Limb (tissue), 2 donors: ENCODE measurements around the gene COQ8B.

Experiments
- DNase-seq, 2 donors: peaks; one replicate each; pipeline ENCODE4 v3.0.0-alpha.2; 2016; ENCODE audit errors: extremely low spot score in 2 of 2

The COQ8B gene

DNA sequence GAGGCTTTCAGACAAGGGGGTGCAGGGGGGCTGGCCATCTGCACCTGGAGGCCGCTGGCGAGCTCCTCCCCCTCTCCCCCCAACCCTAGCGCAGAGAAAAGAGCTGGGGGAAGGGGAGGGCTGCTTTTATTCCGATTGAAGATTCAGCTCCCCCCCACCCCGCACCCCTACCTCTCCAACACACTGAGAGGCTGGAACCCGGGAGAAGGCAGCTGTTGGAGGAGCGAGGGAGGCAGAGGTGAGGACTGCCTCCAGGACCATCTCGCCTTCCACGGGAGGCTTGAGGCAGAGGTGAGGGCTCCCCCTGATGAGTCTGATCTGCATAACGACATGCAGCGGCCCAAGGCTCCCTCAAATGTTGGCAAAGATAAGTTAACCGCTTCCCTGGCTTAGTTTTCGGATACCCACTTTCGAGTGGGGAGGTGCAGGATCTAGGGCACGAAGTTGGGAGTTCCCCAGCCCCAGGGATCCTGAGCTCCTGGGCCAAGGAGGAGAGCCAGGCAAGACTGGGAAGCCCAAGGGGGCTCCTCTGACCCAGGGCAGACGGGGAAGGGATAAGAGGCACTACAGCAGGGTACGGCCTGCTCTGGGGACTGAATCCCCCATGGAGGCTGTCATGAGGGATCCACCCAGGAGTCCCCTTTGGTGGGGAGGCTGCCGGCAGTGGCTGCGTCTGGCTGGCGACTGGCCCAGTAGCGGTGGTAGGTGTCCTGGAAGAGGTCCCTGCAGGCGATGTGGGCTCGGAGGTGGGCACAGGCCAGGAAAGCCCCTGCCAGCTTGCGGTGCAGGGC lies 25.1 kb downstream of the COQ8B start:
- no peak for DNase-seq

DNA sequence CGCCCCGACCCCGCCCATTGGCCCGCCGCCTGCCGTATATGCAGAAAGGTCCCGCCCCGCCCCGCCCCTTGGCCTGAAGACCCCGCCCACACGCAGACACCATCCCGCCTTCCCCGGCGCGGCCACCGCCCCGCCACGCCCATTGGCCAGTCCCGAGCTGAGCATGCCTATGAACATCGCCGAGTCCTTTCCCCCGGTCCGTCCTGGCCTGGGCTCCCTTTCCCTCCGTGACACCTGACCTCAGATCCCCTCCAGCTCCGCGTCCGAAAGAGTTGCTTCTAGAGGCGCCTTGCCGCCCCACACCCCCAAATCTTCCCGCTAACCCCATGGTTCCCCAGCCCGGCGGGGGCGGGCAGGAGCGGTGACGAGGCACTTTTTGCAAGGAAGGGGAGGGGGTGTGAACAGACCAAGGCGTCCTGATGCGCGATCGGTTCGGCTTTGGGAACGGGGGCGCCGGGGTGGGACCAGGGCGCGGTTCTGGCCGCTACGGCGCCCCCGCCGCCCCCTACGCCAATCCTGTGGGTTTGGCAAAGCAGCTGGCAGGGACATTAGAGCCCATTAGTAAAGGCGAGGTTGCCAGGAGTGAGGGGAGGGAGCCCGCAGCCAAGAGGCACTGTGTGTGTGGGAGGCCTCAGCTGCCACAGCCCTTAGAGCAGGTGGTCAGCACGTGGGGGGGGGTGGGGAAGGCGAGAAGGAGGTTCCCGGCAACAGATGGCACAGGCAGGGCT lies 25.8 kb downstream of the COQ8B start:
- peak; percentile 94 to 99 for DNase-seq

DNA sequence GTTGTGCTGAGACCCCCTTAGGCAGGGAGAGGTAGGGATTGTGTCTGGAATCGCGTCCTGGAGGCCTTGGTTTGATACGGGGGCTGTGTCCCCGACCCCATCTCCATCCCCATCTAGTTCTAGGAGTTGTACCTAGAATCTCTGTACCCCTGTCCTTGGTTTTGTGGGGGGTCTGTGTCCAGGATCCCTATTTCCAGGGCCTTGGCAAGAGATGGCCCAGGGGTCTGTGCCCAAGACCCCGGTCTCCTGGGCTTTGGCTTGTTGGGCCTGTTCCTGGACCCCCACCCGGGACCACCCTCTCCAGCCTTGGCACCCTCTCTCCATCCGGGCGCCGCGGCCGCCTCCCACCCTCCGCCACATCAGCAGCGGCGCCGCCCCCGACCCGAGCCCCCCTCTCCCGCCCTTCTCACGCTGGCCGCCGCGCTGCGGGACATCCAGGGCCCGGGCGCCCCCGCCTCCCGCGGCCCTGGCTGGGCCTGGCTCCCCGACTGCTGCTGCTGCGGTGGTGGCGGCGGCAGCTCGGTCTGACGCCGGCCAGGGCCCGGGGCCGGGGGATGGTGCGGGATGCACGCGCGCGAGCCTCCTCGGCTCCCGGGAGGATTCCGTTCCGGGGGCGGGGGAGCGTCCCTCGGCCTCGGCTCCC lies 26.5 kb downstream of the COQ8B start, which contains the start of gene NUMBL:
Gene NUMBL, minus strand, starts transcription at position 602 of the 643 bp plus-strand sequence. Its CDS starts 168 bp downstream, at position 434.
- DNase-seq: no peak

DNA sequence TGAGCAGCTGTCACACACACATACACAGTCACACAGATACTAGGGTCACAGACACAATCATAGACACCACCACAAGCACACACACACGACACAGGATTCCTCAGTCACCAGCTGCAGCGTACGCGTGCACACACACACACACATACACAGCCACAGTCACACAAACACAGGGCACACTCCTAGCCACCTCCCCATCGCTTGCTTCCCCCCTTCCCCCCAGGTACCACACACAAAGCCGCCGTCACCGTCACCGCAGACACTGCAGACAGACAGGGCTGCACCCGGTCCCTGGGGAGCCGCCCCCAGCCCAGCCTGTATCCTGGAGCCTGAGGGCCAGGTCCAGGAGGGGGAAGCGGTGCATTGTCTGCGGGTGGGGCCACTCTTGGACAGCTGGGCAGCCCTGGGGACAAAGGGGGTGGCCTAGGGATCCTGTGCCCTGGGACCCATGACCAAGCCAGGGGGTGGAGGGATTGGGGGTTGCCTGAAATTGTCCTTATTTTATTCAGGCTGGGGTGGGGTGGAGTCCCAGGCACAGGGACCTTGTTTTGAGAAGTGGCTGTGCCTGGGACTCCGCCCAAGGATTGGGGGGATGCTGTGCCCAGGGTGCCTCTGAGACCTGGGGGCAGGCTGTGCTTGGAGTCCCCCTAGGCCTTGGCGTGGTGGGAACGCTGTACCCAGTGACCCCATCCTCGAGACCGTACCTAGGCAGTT lies 27.2 kb downstream of the COQ8B start:
- DNase-seq: peak in 1 of 2 donors; percentile 66

DNA sequence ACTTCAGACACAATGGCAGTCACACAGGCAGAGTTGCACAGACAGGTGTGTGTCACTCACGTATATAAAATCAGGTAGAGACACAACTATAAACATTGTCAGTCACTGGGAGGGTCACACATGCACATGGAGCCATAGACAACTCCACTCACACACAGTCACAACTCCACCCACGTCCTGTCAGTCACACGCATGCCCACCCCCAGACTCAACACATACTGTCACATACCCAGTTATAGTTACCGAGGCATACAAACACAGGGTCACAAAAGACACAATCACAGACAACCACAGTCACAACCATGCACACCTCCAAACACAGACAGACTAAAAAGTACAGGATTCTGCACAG lies 27.7 kb downstream of the COQ8B start:
- DNase-seq: no peak

DNA sequence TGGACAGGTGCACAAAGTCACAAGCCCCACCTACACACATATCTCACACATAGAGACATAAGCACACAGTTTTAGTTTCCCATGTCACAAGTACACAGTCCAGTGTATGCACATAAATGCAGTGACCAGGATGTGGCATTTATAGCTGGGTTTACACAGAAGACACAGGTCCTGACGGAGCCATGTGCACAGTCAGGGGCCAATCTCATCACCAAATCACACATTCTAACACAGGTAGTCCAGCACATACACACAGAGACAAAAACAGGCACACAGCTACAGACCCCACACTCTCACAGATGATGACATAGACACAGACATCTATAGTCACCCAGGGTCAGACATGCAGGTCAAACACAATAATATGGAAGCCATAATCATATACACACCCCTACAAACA lies 28.4 kb downstream of the COQ8B start:
- no peak for DNase-seq

DNA sequence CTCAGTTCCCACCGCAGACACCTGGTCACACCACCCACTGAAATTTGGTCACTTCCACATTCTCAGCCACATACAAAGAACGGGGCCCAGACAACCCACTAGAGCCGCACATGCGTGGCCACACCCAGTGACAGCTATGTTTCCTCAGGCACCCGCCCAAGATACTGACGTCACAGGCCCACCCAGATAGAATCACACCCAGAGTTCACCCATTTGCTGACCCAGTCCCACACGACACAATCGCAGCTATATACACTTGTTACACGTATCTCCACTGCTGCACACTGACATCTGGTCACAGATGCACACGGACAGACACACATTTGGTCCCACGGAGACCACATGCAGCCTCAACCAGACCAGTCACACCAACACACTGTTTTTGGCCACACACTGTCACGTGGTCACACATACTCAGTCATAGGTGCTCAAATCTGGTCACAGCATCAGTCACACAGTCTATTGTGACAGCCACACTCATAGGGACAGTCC lies 29.1 kb downstream of the COQ8B start:
- DNase-seq: peak; percentile 34 to 70

DNA sequence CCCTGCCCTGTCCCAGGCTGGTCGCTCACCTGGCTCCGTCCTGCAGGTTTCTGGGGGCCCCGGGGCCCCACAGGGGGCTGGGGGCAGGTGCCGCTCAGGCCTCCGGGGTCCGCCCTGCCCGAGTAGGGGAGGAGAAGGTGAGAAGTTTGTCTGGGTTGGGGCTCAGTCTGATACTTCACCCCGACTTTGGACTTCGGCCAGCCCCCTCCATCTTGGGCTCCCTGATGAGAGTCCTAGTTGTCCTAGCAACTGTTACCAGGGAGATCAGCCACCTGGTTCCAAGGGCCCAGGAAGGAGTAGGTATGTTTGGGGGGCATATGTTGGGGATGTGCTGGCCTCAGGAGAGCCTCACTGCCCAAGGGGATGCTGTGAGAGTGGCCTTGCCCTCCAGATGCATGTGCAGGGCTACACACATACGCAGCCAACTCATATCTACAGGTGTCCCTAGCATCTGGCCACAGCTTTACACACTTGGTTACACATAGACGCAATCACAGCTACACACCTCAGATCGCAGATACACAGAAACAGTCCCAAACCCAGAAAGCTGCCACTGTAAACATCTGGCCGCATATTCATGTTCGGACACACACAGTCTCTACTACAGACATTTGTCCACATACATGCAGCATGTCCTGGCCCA lies 29.7 kb downstream of the COQ8B start:
- no peak for DNase-seq

DNA sequence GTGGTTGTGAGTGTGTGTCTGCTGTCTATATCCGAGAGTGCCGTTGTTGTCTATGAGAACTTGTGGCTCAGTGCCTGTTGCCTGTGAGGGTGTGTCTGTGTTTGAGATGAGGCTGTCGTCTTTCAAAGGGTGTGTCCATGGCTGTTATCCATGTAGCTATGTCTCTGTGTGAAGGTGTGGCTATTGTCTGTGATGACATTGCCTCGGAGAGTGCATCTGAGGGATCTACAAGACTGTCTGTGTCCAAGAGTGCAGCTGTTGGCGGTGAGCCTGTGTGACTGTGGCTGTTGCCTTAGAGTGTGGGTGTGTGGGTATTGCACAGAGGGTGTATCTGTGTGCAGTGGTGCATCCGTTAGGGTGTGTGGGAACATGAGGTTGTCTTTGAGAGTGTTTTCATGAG lies 31.1 kb downstream of the COQ8B start:
- DNase-seq: no peak

DNA sequence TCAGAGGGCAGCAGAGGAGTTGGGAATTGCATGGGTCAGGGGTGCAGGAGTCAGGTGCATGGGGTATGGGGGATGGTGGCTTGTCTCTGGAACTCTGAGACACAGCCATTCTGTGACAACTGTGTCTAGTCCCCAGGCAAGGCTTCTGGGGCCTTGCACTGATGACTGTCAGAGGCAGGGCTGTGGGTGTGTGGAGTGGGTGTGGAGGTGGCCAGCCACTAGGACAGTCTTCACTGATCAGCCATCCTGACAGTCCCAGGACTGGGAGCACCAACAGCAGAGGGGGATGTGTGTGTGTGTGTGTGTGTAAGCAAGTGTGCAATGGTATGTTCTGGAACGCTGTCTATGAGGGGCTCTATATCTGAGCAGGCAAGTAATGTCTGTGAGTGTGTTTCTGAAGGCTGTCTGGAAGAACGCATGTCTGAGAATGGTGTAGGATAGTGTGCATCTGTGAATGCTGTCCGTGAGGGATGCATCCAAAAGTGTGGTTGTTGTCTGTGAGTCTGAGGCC lies 31.6 kb downstream of the COQ8B start:
- no peak for DNase-seq

DNA sequence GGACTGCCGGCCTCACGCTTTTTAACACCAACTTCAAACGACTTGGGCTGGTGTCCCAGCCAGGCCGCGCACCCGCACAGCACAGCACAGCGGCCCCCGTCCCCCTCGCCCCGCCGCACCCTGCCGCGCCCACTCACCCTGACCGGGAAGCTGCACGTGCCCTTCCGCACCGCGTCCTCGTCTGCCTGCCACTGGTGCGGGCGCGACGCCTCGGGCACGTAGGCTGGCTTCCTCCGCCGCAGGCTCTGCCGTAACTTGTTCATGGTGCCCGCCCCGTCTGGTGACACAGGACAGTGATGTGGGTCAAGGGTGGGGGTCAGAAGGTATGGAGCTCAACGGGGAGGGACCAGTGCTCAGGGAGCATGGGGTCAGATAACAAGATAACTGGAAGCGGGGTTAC lies 32.4 kb downstream of the COQ8B start:
- DNase-seq: no peak

DNA sequence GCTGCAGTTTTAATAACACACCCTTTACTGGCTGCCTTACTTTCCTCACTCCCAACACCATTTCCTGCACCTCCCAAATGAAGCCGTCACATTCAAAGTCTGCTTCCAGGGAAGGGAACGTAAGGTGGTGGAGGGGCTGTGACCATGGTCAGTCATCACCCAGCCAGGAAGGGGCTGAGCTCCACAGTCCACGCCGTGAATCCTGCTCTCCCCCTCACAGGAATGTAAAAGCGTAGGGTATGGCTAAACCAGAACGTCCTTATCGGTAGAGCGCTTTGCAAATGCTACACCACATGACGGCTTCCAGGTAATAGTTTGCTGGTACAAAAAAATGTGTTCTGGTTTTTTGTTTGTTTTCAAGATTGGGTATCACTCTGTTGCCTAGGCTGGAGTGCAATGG lies 33.2 kb downstream of the COQ8B start:
- DNase-seq: no peak

DNA sequence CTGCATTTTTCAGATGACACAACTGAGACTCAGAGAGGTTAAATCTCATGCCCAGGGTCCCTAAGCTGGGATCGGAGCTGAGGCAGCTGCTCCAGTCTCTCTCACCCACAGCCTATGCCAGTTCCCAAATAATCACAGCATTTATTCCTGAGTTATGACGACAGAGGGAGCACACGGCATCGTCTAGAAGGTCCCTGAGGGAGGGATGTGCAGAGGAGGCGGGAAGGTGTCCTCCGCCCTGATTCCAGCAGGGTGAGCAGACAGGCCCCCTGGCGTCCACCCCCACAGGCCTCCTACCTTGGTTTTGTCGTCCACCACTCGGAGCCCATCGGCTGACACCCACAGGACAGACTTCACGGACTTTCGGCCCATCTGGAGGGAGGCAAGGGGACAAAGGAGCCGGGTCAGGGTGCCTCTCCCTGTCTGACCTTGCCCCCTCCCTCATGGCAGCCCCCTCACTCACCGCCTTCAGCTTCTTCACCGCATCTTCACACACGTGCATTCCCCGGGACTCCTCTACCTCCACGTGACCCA lies 34.2 kb downstream of the COQ8B start:
- no peak for DNase-seq

DNA sequence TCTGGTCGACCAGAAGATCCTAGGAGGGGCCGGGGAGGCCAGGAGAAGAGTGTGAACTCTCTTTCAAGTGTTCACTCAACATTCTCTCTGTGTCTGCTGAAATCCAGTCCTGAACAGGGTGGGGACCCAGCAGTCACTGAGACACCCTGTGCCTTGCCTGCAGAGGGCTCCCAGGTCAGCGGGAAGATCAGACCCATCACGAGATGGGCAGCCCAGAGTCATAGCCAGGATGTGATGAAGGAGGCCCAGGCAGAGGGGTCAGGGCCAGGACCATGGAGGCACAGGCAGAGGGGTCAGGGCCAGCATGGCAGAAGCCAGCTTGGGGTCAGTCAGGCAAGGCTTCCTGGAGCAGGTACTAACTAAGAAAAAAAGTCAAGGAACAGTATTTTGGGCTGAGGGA lies 35.6 kb downstream of the COQ8B start:
- no peak for DNase-seq

DNA sequence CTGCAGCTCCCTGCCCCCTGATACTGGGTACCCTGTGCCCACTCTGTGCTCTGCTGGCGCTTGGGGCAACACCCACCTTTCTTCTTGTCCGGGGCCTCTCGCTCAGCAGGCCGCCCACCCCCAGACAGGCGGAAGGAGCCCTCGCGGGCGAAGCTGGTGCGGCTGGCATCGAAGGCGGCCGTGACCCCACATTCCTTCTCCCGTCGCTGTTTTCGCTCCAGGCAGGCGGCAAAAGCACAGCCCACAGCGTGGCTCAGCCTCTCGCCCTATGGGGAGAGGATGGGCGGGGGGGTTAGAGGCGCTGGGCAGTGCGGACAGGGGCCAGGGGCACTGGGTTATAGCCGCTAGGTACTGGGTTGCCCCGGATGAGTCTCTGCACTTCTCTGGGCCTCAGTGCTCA lies 39.5 kb downstream of the COQ8B start:
- DNase-seq: no peak

DNA sequence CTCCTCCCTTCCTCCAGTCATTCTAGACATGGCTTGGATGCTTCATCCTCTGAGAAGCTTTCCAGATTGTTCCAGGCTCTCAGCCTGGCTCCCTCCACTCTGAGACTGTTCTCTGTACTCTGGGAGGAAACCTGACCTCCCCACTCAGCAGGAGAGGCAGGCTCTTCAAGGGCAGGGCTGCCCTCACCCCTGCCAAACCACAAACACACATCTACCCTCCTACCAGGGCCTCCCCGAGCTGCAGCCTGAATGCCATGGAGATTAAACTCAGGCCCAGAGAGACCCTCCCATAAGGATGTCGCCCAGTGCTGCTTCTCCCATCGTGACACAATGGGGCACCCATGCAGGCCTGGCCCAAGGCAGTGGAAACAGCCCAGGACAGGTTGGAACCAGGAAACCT lies 42.4 kb downstream of the COQ8B start:
- DNase-seq: no peak

DNA sequence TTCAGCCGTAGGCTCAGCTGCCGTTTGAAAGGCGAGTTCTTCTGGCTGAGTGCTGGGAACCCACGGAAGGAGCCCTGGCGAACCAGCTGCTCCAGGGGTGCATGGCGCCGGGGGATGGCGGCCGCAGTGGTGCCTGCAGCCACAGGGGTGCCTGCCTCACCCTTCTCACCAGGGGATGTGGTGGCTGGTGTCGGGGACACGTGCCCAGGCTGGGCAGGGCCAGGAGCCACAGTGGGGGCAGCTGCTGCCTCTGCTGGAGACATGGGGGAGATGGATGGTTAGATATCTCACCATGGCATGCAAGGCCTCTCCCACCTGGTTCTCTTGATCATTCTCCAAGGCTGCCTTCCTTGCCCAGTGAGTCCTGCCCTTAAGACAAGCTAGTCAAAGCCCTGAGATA lies 43.3 kb downstream of the COQ8B start:
- DNase-seq: no peak

DNA sequence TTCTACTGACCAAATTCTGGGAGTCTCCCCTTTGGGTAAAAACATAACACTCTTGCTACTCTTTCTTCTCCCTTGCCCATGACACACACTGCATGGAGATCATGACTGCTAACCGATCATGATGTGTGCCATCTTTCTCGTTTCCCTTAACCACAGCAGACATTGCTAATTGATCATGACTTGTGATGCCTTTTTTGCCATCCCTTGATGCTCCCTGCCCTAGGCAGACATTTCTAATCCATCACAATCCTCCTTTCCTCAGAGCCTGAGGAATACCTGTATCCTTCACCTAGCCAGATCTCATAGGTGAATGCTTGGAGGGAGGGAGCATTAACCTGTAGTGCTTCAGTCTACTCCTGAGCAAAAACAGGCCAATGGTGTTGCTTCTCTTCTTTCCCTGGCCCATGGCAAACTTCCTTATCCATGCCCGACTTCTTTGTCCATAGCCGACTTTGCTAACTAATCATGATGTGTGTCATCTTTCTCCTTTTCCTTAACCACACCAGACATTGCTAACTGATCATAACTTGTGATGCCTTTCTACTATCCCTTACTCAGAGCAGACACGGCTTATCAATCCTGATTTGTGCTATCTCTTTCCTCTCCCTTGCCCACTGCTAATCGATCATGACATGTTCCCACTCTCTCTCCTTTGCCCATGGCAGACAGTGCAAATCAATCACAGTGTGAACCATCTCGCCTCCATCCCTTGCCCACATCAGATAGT lies 44.0 kb downstream of the COQ8B start:
- no peak for DNase-seq

DNA sequence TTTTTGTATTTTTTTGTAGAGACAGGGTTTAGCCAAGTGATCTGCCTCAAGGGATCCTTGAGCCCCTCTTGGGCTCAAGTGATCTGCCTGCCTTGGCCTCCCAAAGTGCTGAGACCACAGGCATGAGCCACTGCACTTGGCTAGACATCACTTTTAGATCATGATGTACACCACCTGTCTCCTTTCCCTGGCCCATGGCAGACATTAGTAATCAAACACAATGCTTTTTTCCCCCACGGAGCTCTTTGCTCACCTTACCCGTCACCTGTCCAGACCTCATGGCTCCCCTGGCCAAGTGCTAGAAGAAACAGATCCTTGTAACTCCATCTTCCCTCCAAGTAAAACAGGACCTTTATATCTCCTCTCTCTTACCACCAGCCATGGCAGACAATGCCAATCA lies 44.6 kb downstream of the COQ8B start:
- no peak for DNase-seq

DNA sequence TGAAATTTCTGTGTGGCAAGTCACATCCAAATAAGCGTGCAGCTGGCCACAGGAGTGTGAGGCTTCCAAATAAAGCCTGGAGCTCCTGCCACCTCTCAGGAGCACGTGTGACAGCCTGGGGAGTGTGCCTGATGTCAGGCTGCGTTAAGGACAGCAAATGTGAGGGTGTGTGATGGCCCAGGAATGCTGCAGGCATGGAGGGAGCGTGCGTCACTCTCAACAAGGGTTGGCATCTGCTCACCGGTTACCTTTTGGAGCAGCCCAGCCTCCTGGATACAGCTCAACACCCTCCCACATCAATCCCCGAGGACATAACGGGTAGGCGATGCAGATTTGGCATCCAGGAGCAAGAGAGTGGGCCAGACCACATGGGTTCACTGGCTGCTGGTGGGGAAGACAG lies 45.3 kb downstream of the COQ8B start:
- DNase-seq: no peak
